ENCODE data around the gene HEMK1. TPM values are rescaled to one million over a fixed set of nuclear protein-coding genes. Genes with fewer than 3 reads are reported as not detected.

HEMK1 gene
- total RNA-seq, 2 experiments from 2014 or later = 97.1 to 101 TPM

GRCh38 chr3:50628601-50629000, 59.3 kb downstream of the HEMK1 start:
- intact Hi-C loops (cut with micrococcal nuclease) = no loop called here
- no peaks in the 10 kb centered on the region for H3K9me3 Mint-ChIP-seq
- peaks cover 95% of the 10 kb centered on the region for H3K4me1 Mint-ChIP-seq (ENCODE audit: low read depth)
- CTCF ChIA-PET = interaction anchor here (0.7 to 7.5 kb wide), 8 partner anchors 8 to 257 kb away, joined by 3 to 67 read pairs (median 6); partner anchors contain the start of genes CISH and MAPKAPK3
- H3K27me3 Mint-ChIP-seq = no peaks in the 10 kb centered on the region
- H3K4me3 Mint-ChIP-seq = no peak overlapping the region
- peak overlapping the region; percentile 57 for H3K27ac Mint-ChIP-seq
- DNase-seq (no peak), ATAC-seq (no peak)
- no peak for TF ChIP-seq CTCF (IDR thresholded peaks at IDR 0.05)
- POLR2A ChIA-PET = interaction anchor here (0.5 to 5.9 kb wide), 7 partner anchors 11 to 60 kb away, joined by 3 to 30 read pairs (median 4); partner anchors contain the start of genes C3orf18, HEMK1 and MAPKAPK3
- H3K36me3 Mint-ChIP-seq (ENCODE audit: low read depth) = peaks cover 63% of the 10 kb centered on the region

GRCh38 chr3:50630394-50630793, 61.1 kb downstream of the HEMK1 start:
- peaks cover 57% of the 10 kb centered on the region for H3K36me3 Mint-ChIP-seq (ENCODE audit: low read depth)
- CTCF ChIA-PET = interaction anchor here (1.2 to 8.5 kb wide), 5 partner anchors 10 to 22 kb away, joined by 3 to 47 read pairs (median 4); partner anchors contain the start of gene MAPKAPK3

GRCh38 chr3:50630877-50631276, 61.6 kb downstream of the HEMK1 start:
- no peaks in the 10 kb centered on the region for H3K27me3 Mint-ChIP-seq
- TF ChIP-seq CTCF (IDR thresholded peaks at IDR 0.05) = no peak
- ChIA-PET POLR2A (interaction anchor here (1.4 to 1.9 kb wide), 3 partner anchors 11 to 22 kb away, joined by 4 to 8 read pairs (median 7); partner anchors contain the start of gene MAPKAPK3), CTCF (interaction anchor here (1.2 to 8.5 kb wide), 6 partner anchors 9 to 45 kb away, joined by 3 to 47 read pairs (median 6); partner anchors contain the start of gene MAPKAPK3)
- no peak overlapping the region for H3K4me3 Mint-ChIP-seq
- peaks cover 87% of the 10 kb centered on the region for H3K4me1 Mint-ChIP-seq (ENCODE audit: low read depth)
- intact Hi-C loops (cut with micrococcal nuclease) = no loop called here
- H3K36me3 Mint-ChIP-seq (ENCODE audit: low read depth) = peaks cover 54% of the 10 kb centered on the region
- H3K27ac Mint-ChIP-seq = no peak overlapping the region
- ATAC-seq (no peak), DNase-seq (no peak)
- H3K9me3 Mint-ChIP-seq = no peaks in the 10 kb centered on the region

More at GRCh38 chr3:50630394-50630793, 61.1 kb downstream of the HEMK1 start:
- no peak overlapping the region for H3K4me3 Mint-ChIP-seq
- no peak for TF ChIP-seq CTCF (IDR thresholded peaks at IDR 0.05)
- H3K27ac Mint-ChIP-seq = peak overlapping the region; percentile 61
- no peaks in the 10 kb centered on the region for H3K27me3 Mint-ChIP-seq
- H3K4me1 Mint-ChIP-seq (ENCODE audit: low read depth) = peaks cover 89% of the 10 kb centered on the region
- DNase-seq (no peak), ATAC-seq (no peak)
- no peaks in the 10 kb centered on the region for H3K9me3 Mint-ChIP-seq
- POLR2A ChIA-PET = interaction anchor here (1.4 to 1.9 kb wide), 3 partner anchors 10 to 23 kb away, joined by 4 to 8 read pairs (median 7); partner anchors contain the start of gene MAPKAPK3
- intact Hi-C loops (cut with micrococcal nuclease) = no loop called here

- peak overlapping the region; percentile 78 for H3K27ac Mint-ChIP-seq
- no peak overlapping the region for H3K4me3 Mint-ChIP-seq
- no peaks in the 10 kb centered on the region for H3K27me3 Mint-ChIP-seq
- H3K4me1 Mint-ChIP-seq (ENCODE audit: low read depth) = peaks cover 88% of the 10 kb centered on the region
- no peaks in the 10 kb centered on the region for H3K9me3 Mint-ChIP-seq
- DNase-seq (peak; percentile 53), ATAC-seq (peak; percentile 61)
- no peak for TF ChIP-seq CTCF (IDR thresholded peaks at IDR 0.05)
- CTCF ChIA-PET = interaction anchor here (0.5 to 8.5 kb wide), 10 partner anchors 8 to 961 kb away, joined by 3 to 47 read pairs (median 4); partner anchors contain the start of gene MAPKAPK3
- intact Hi-C loops (cut with micrococcal nuclease) = no loop called here
- H3K36me3 Mint-ChIP-seq (ENCODE audit: low read depth) = peaks cover 58% of the 10 kb centered on the region
- POLR2A ChIA-PET = interaction anchor here (0.9 to 1.9 kb wide), 4 partner anchors 16 to 59 kb away, joined by 3 to 8 read pairs (median 4); partner anchors contain the start of gene MAPKAPK3
Observed at GRCh38 chr3:50632450-50632849, 63.1 kb downstream of the HEMK1 start.

GRCh38 chr3:50633230-50633790, 64.0 kb downstream of the HEMK1 start:
- no peak overlapping the region for H3K4me3 Mint-ChIP-seq
- no peaks in the 10 kb centered on the region for H3K27me3 Mint-ChIP-seq
- ATAC-seq (no peak), DNase-seq (no peak)
- H3K9me3 Mint-ChIP-seq = no peaks in the 10 kb centered on the region
- CTCF ChIA-PET = interaction anchor here (0.7 to 8.5 kb wide), 4 partner anchors 14 to 961 kb away, joined by 3 to 47 read pairs (median 23); partner anchors contain the start of gene MAPKAPK3
- peaks cover 58% of the 10 kb centered on the region for H3K36me3 Mint-ChIP-seq (ENCODE audit: low read depth)
- no peak for TF ChIP-seq CTCF (IDR thresholded peaks at IDR 0.05)
- peaks cover 89% of the 10 kb centered on the region for H3K4me1 Mint-ChIP-seq (ENCODE audit: low read depth)
- peak overlapping the region; percentile 78 for H3K27ac Mint-ChIP-seq
- intact Hi-C loops (cut with micrococcal nuclease) = no loop called here
- POLR2A ChIA-PET = interaction anchor here (0.6 to 2.7 kb wide), 6 partner anchors 9 to 76 kb away, joined by 3 to 14 read pairs (median 4); no protein-coding TSS in a partner anchor
